Vagina (tissue), 2 donors: ENCODE results near the gene PSMG1.

Source experiments
- CTCF ChIP-seq, 3 experiments: fragments of 450-650 bp in 2 of 3; fragments of 200-600 bp in 1 of 3; sonication (generic) in 1 of 3; IDR thresholded peaks; one replicate each; pipeline ENCODE4 v1.5.1; 2017 to 2019; ENCODE audit warnings: antibody characterized with exemption in 3 of 3, mild to moderate bottlenecking in 2 of 3, moderate library complexity in 2 of 3
- POLR2A ChIP-seq, 2 donors: fragments of 450-650 bp; IDR thresholded peaks; one replicate each; pipeline ENCODE4 v1.6.1; 2017; ENCODE audit warnings: antibody characterized with exemption in 2 of 2, mild to moderate bottlenecking in 2 of 2, moderate library complexity in 2 of 2
- POLR2AphosphoS5 ChIP-seq, 2 donors: sonication (generic); formaldehyde crosslinking; IDR thresholded peaks; one replicate each; pipeline ENCODE4 v1.9.0; 2017; ENCODE audit warnings: antibody characterized with exemption in 2 of 2, mild to moderate bottlenecking in 2 of 2, low read depth in 1 of 2; ENCODE audit not compliant: insufficient read depth in 1 of 2

- no peak for TF ChIP-seq CTCF (IDR thresholded peaks at IDR 0.05)
- no peak for TF ChIP-seq POLR2A (IDR thresholded peaks at IDR 0.05)
- TF ChIP-seq POLR2AphosphoS5 (IDR thresholded peaks at IDR 0.05; ENCODE audit: insufficient read depth in 1 of 2, low read depth in 1 of 2) = no peak
Measured at GRCh38 chr21:39127506-39127905, 55.7 kb downstream of the PSMG1 start.
